HCT116 (cell line): ENCODE measurements around the gene HRG.

Source experiments
- EGR1 ChIP-seq: IDR thresholded peaks from 2 replicates; pipeline ENCODE4 v1.6.1; 2012; ENCODE audit warnings: low read depth
- EZH2 ChIP-seq: fragments of 200-600 bp; sonication (generic); IDR thresholded peaks from 2 replicates; pipeline ENCODE4 v1.6.1; 2017; ENCODE audit warnings: antibody characterized with exemption, mixed run types
- EZH2phosphoT487 ChIP-seq: fragments of 200-600 bp; IDR thresholded peaks from 2 replicates; pipeline ENCODE4 v1.6.1; 2018; ENCODE audit warnings: antibody characterized with exemption, borderline replicate concordance
- FOSL1 ChIP-seq: IDR thresholded peaks from 2 replicates; pipeline ENCODE4 v1.6.1; 2012; ENCODE audit warnings: low read depth
- POLR2A ChIP-seq: IDR thresholded peaks from 2 replicates; pipeline ENCODE4 v1.7.0; 2011; ENCODE audit warnings: borderline replicate concordance; ENCODE audit not compliant: insufficient read depth, insufficient read length; ENCODE audit errors: extremely low read depth
- RAD21 ChIP-seq: IDR thresholded peaks from 2 replicates; pipeline ENCODE4 v1.6.1; 2012; ENCODE audit warnings: low read depth, mild to moderate bottlenecking
- TF ChIP-seq, protein P1 (sequence below), 3 experiments: fragments of 200-600 bp in 1 of 3; sonication (generic) in 1 of 3; IDR thresholded peaks in 2 of 3; conservative IDR thresholded peaks in 1 of 3; 2 replicates each; pipeline ENCODE4 v1.5.1; 2012 to 2017; ENCODE audit warnings: low read depth in 2 of 3, low read length in 2 of 3, antibody characterized with exemption in 1 of 3, borderline replicate concordance in 1 of 3, control low read depth in 1 of 3, mild to moderate bottlenecking in 1 of 3, mixed read lengths in 1 of 3, mixed run types in 1 of 3, moderate library complexity in 1 of 3; ENCODE audit not compliant: insufficient read depth in 1 of 3
- TF ChIP-seq, protein P2 (sequence below): IDR thresholded peaks from 2 replicates; pipeline ENCODE4 v1.6.1; 2012
- TF ChIP-seq, protein P3 (sequence below): IDR thresholded peaks from 2 replicates; pipeline ENCODE4 v1.6.1; 2012; ENCODE audit warnings: low read depth
- TF ChIP-seq, protein P4 (sequence below): IDR thresholded peaks from 2 replicates; pipeline ENCODE4 v1.6.1; 2011; ENCODE audit warnings: mild to moderate bottlenecking, low read length, moderate library complexity; ENCODE audit not compliant: insufficient replicate concordance; ENCODE audit errors: extremely low read depth

DNA sequence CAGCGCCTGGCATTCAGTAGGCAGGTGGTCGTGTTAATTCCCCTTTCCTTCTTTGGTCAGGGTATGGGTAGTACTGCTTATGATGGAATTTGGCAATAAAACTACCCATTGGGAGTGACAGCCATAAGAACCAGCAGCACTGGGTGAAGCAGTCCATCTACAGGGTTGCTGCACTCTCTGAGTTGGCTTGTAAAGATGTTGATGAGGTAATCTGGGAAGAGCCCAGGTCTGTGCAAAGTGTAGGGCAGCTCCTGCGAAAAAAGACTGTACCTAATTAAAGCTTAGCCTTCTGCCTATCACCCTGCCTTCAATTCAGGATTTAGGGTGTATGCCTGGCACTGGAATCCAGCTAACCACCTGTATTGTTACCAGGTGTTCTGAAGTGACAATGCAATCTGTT is 30.3 kb upstream of the HRG start:
- TF ChIP-seq, protein P1, sequence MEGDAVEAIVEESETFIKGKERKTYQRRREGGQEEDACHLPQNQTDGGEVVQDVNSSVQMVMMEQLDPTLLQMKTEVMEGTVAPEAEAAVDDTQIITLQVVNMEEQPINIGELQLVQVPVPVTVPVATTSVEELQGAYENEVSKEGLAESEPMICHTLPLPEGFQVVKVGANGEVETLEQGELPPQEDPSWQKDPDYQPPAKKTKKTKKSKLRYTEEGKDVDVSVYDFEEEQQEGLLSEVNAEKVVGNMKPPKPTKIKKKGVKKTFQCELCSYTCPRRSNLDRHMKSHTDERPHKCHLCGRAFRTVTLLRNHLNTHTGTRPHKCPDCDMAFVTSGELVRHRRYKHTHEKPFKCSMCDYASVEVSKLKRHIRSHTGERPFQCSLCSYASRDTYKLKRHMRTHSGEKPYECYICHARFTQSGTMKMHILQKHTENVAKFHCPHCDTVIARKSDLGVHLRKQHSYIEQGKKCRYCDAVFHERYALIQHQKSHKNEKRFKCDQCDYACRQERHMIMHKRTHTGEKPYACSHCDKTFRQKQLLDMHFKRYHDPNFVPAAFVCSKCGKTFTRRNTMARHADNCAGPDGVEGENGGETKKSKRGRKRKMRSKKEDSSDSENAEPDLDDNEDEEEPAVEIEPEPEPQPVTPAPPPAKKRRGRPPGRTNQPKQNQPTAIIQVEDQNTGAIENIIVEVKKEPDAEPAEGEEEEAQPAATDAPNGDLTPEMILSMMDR (IDR thresholded peaks at IDR 0.05 in 2 of 3, conservative IDR thresholded peaks at IDR 0.05 in 1 of 3; ENCODE audit: borderline replicate concordance in 1 of 3, insufficient read depth in 1 of 3, low read depth in 2 of 3, low read length in 2 of 3), result no peak
- TF ChIP-seq RAD21 (no peak), EZH2 (no peak), POLR2A (no peak), FOSL1 (no peak), EZH2phosphoT487 (no peak), EGR1 (no peak)
- TF ChIP-seq, protein P2, sequence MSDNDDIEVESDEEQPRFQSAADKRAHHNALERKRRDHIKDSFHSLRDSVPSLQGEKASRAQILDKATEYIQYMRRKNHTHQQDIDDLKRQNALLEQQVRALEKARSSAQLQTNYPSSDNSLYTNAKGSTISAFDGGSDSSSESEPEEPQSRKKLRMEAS, result no peak
- TF ChIP-seq, protein P3, sequence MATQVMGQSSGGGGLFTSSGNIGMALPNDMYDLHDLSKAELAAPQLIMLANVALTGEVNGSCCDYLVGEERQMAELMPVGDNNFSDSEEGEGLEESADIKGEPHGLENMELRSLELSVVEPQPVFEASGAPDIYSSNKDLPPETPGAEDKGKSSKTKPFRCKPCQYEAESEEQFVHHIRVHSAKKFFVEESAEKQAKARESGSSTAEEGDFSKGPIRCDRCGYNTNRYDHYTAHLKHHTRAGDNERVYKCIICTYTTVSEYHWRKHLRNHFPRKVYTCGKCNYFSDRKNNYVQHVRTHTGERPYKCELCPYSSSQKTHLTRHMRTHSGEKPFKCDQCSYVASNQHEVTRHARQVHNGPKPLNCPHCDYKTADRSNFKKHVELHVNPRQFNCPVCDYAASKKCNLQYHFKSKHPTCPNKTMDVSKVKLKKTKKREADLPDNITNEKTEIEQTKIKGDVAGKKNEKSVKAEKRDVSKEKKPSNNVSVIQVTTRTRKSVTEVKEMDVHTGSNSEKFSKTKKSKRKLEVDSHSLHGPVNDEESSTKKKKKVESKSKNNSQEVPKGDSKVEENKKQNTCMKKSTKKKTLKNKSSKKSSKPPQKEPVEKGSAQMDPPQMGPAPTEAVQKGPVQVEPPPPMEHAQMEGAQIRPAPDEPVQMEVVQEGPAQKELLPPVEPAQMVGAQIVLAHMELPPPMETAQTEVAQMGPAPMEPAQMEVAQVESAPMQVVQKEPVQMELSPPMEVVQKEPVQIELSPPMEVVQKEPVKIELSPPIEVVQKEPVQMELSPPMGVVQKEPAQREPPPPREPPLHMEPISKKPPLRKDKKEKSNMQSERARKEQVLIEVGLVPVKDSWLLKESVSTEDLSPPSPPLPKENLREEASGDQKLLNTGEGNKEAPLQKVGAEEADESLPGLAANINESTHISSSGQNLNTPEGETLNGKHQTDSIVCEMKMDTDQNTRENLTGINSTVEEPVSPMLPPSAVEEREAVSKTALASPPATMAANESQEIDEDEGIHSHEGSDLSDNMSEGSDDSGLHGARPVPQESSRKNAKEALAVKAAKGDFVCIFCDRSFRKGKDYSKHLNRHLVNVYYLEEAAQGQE, result no peak
- TF ChIP-seq, protein P4, sequence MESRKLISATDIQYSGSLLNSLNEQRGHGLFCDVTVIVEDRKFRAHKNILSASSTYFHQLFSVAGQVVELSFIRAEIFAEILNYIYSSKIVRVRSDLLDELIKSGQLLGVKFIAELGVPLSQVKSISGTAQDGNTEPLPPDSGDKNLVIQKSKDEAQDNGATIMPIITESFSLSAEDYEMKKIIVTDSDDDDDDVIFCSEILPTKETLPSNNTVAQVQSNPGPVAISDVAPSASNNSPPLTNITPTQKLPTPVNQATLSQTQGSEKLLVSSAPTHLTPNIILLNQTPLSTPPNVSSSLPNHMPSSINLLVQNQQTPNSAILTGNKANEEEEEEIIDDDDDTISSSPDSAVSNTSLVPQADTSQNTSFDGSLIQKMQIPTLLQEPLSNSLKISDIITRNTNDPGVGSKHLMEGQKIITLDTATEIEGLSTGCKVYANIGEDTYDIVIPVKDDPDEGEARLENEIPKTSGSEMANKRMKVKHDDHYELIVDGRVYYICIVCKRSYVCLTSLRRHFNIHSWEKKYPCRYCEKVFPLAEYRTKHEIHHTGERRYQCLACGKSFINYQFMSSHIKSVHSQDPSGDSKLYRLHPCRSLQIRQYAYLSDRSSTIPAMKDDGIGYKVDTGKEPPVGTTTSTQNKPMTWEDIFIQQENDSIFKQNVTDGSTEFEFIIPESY, result no peak
